K562 (cell line): ENCODE measurements around the gene ASXL2. TPM values are rescaled to one million over a fixed set of nuclear protein-coding genes. Genes with fewer than 3 reads are reported as not detected.

Experiments
- BHLHE40 ChIP-seq: IDR thresholded peaks from 2 replicates; pipeline ENCODE4 v1.6.1; 2011; ENCODE audit warnings: low read length, improper control_type of control experiment
- CREB1 ChIP-seq, 2 experiments: sonication (generic) in 1 of 2; formaldehyde crosslinking in 1 of 2; IDR thresholded peaks; 2 replicates each; pipeline versions ENCODE4 v1.6.1 to v1.8.0; 2012 to 2022; ENCODE audit warnings: inconsistent platforms in 1 of 2, mild to moderate bottlenecking in 1 of 2, missing genetic modification reagents in 1 of 2, moderate library complexity in 1 of 2
- CUX1 ChIP-seq: fragments of 200-800 bp; sonication (Bioruptor generic); IDR thresholded peaks from 2 replicates; pipeline ENCODE4 v1.6.1; 2016; ENCODE audit warnings: missing genetic modification characterization, missing compliant biosample characterization
- GTF2E2 ChIP-seq: fragments of 200-800 bp; sonication (Bioruptor generic); IDR thresholded peaks from 2 replicates; pipeline ENCODE4 v1.6.1; 2016; ENCODE audit warnings: missing genetic modification characterization, missing compliant biosample characterization
- HNRNPLL ChIP-seq: fragments of 200-400 bp; formaldehyde crosslinking; IDR thresholded peaks from 2 replicates; pipeline ENCODE4 v1.6.1; 2017; ENCODE audit warnings: low read length, low read depth, mild to moderate bottlenecking; ENCODE audit not compliant: poor library complexity, severe bottlenecking
- HNRNPUL1 ChIP-seq: fragments of 200-400 bp; formaldehyde crosslinking; IDR thresholded peaks from 2 replicates; pipeline ENCODE4 v1.6.1; 2017; ENCODE audit warnings: low read length
- MECOM ChIP-seq: fragments of 250-450 bp; sonication (Bioruptor Pico); IDR thresholded peaks from 2 replicates; pipeline ENCODE4 v1.8.0; 2022; ENCODE audit warnings: inconsistent platforms
- MTA2 ChIP-seq: fragments of 450-650 bp; IDR thresholded peaks from 2 replicates; pipeline ENCODE4 v1.6.1; 2016; ENCODE audit warnings: low read depth
- MYC ChIP-seq, 2 experiments: fragments of 250-450 bp in 1 of 2; sonication (Bioruptor Pico) in 1 of 2; IDR thresholded peaks; 2 replicates each; pipeline versions ENCODE4 v1.5.1 to v1.6.1; 2012 to 2021; ENCODE audit warnings: low read depth in 2 of 2, borderline replicate concordance in 1 of 2, improper control_type of control experiment in 1 of 2, low read length in 1 of 2, mild to moderate bottlenecking in 1 of 2, moderate library complexity in 1 of 2
- NCOA1 ChIP-seq: fragments of 450-650 bp; IDR thresholded peaks from 2 replicates; pipeline ENCODE4 v1.6.1; 2016; ENCODE audit warnings: low read depth
- PYGO2 ChIP-seq: fragments of 450-650 bp; IDR thresholded peaks from 2 replicates; pipeline ENCODE4 v1.6.1; 2016; ENCODE audit warnings: mild to moderate bottlenecking, missing genetic modification characterization, moderate library complexity, missing compliant biosample characterization
- SIRT6 ChIP-seq: IDR thresholded peaks from one replicate; pipeline ENCODE4 v1.6.1; 2012; ENCODE audit warnings: low read depth, mild to moderate bottlenecking, control low read depth, inconsistent platforms, low read length, moderate library complexity
- SLC30A9 ChIP-seq: fragments of 250-450 bp; sonication (Bioruptor Pico); IDR thresholded peaks from 2 replicates; pipeline ENCODE4 v1.8.0; 2022; ENCODE audit warnings: mild to moderate bottlenecking, moderate library complexity
- TBP ChIP-seq: optimal IDR thresholded peaks from 2 replicates; pipeline ENCODE3; 2011; ENCODE audit warnings: low read depth, low read length, improper control_type of control experiment
- THRA ChIP-seq: fragments of 450-650 bp; IDR thresholded peaks from 2 replicates; pipeline ENCODE4 v1.6.1; 2017; ENCODE audit warnings: mild to moderate bottlenecking, moderate library complexity
- TRIM25 ChIP-seq: fragments of 450-650 bp; IDR thresholded peaks from 2 replicates; pipeline ENCODE4 v1.7.0; 2016; ENCODE audit warnings: borderline replicate concordance
- ZBTB12 ChIP-seq: fragments of 250-450 bp; sonication (Bioruptor Pico); IDR thresholded peaks from 2 replicates; pipeline ENCODE4 v1.4.0; 2020
- ZNF232 ChIP-seq: sonication (generic); formaldehyde crosslinking; IDR thresholded peaks from 2 replicates; pipeline ENCODE4 v1.8.0; 2022; ENCODE audit warnings: mild to moderate bottlenecking, missing genetic modification reagents
- polyA plus RNA-seq, 8 experiments: library from polyadenylated mRNA; depleted of rRNA in 4 of 8; stranded (reverse) in 5 of 8; unstranded in 3 of 8; fragments of >200 nt; fragmentation: Nextera tagmentation in 2 of 8; fragmentation: Illumina TruSeq in 1 of 8; extraction: Ambion mirVana in 2 of 8; extraction: Trizol in 1 of 8; gene quantifications; 2 replicates each; pipeline versions ENCODE4 v1.2.1 to v1.2.3, GENCODE V29; 2011 to 2014; ENCODE audit warnings: inconsistent platforms in 1 of 8, missing spikeins in 1 of 8
- total RNA-seq, 7 experiments: library from RNA; depleted of rRNA in 6 of 7; stranded (reverse); fragments of >200 nt in 6 of 7; fragmentation: Illumina TruSeq in 2 of 7; extraction: Trizol in 2 of 7; gene quantifications; 2 replicates each; pipeline versions ENCODE4 v1.2.1 to v1.2.3, GENCODE V29; 2011 to 2021; ENCODE audit warnings: low replicate concordance in 1 of 7

The ASXL2 gene
- total and polyA plus RNA-seq, 9 of the 15 experiments (the other 6 are each of a cell fraction or from before 2014, with no cell fraction given): 2.2 to 25.9 (median 9.0) TPM

GRCh38 chr2:25851740-25852503 lies 26.4 kb downstream of the ASXL2 start (continued):
- TF ChIP-seq ZBTB12 (CRISPR knock-in tag) (no peak), ZNF232 (CRISPR knock-in tag) (no peak), BHLHE40 (no peak), MTA2 (0 out of 2 replicates have a peak, but pooled peaks have one; percentile 23), HNRNPLL (no peak), THRA (0 out of 2 replicates have a peak, but pooled peaks have one; percentile 17), MECOM (no peak), CUX1 (CRISPR knock-in tag) (no peak), HNRNPUL1 (no peak), NCOA1 (0 out of 2 replicates have a peak, but pooled peaks have one; percentile 28), SIRT6 (no peak), CREB1 (IDR thresholded peaks at IDR 0.05) (no peak), CREB1 (CRISPR knock-in tag; IDR thresholded peaks at IDR 0.05) (no peak), PYGO2 (no peak), TRIM25 (no peak), SLC30A9 (no peak), GTF2E2 (tag) (no peak), TBP (peak; percentile 54), MYC (IDR thresholded peaks at IDR 0.05; ENCODE audit: low read depth, low read length) (peak; percentile 36; the same call in 1 of the 2 replicates), MYC (CRISPR knock-in tag; IDR thresholded peaks at IDR 0.05; ENCODE audit: borderline replicate concordance, low read depth) (no peak)
